Umbilical cord (tissue), 2 donors: ENCODE results near the gene INO80D. TPM values are rescaled to one million over a fixed set of nuclear protein-coding genes. Genes with fewer than 3 reads are reported as not detected.
A peak's percentile ranks its signal among the peaks of the same experiment; 100 is the strongest.
"Not testable (repeated sequence)": the region's sequence is repeated elsewhere in the genome, so short reads cannot be mapped to it uniquely, and the experiment has no call there.

Experiments
- DNase-seq: peaks from one replicate; pipeline ENCODE4 v3.0.0-alpha.2; 2015; ENCODE audit warnings: low spot score
- total RNA-seq: library from RNA; depleted of rRNA; stranded (reverse); fragments of >200 nt; gene quantifications from one replicate; pipeline ENCODE4 v1.2.3, GENCODE V29; 2014; ENCODE audit warnings: low replicate concordance; ENCODE audit not compliant: insufficient read depth

The INO80D gene
- total RNA-seq, 1 donor from 2014 or later = 10.4 TPM

- no peak for DNase-seq
Observed at GRCh38 chr2:205982776-205983327, 103.1 kb downstream of the INO80D start.

- not testable (repeated sequence) for DNase-seq
Observed at GRCh38 chr2:205978728-205979127, 107.2 kb downstream of the INO80D start.

GRCh38 chr2:205977699-205978098, 108.3 kb downstream of the INO80D start:
- DNase-seq = not testable (repeated sequence)

GRCh38 chr2:205976934-205977659, 108.9 kb downstream of the INO80D start:
- not testable (repeated sequence) for DNase-seq

- no peak for DNase-seq
Observed at GRCh38 chr2:205976120-205976814, 109.7 kb downstream of the INO80D start.

GRCh38 chr2:205975082-205975949, 110.7 kb downstream of the INO80D start:
- DNase-seq = peak; percentile 44

GRCh38 chr2:205972113-205972512, 113.9 kb downstream of the INO80D start:
- DNase-seq = peak; percentile 67

GRCh38 chr2:205970348-205970747, 115.6 kb downstream of the INO80D start:
- DNase-seq = no peak

- no peak for DNase-seq
Observed at GRCh38 chr2:205969584-205969983, 116.4 kb downstream of the INO80D start.

GRCh38 chr2:205967391-205968075, 118.4 kb downstream of the INO80D start:
- no peak for DNase-seq

- DNase-seq = peak; percentile 20
Observed at GRCh38 chr2:205965707-205966106, 120.3 kb downstream of the INO80D start.

GRCh38 chr2:205964111-205964761, 121.7 kb downstream of the INO80D start:
- DNase-seq = no peak

- no peak for DNase-seq
Observed at GRCh38 chr2:205959521-205959920, 126.5 kb downstream of the INO80D start.

- no peak for DNase-seq
Observed at GRCh38 chr2:205957452-205958154, 128.4 kb downstream of the INO80D start.

- DNase-seq = no peak
Observed at GRCh38 chr2:205954707-205955106, 131.3 kb downstream of the INO80D start.

- DNase-seq = no peak
Observed at GRCh38 chr2:205952282-205952681, 133.7 kb downstream of the INO80D start.

GRCh38 chr2:205948883-205949282, 137.1 kb downstream of the INO80D start:
- no peak for DNase-seq

- DNase-seq = no peak
Observed at GRCh38 chr2:205948496-205948837, 137.5 kb downstream of the INO80D start.

GRCh38 chr2:205947621-205948495, 138.1 kb downstream of the INO80D start:
- DNase-seq = peak; percentile 96
